Posterior cingulate gyrus (tissue), 11 donors: ENCODE measurements around the gene SPDYE2.
"Not testable (repeated sequence)": the region's sequence is repeated elsewhere in the genome, so short reads cannot be mapped to it uniquely, and the experiment has no call there.

Experiments
- DNase-seq, 10 donors: peaks; one replicate each; pipeline versions ENCODE4 v3.0.0 to v3.0.0-alpha.2; 2020 to 2021; ENCODE audit warnings: mixed read lengths in 3 of 10
- intact Hi-C: fragments of 100-400 bp; cut with DNase I; formaldehyde crosslinking; loops from one replicate; pipeline ENCODE4 v1.15.1; 2023

Gene SPDYE2

GRCh38 chr7:102535062-102535615, 15.9 kb upstream of the SPDYE2 start:
- DNase-seq, intact Hi-C loops: not testable (repeated sequence)

- intact Hi-C loops, DNase-seq: not testable (repeated sequence)
Measured at GRCh38 chr7:102540604-102541003, 10.4 kb upstream of the SPDYE2 start.

DNA sequence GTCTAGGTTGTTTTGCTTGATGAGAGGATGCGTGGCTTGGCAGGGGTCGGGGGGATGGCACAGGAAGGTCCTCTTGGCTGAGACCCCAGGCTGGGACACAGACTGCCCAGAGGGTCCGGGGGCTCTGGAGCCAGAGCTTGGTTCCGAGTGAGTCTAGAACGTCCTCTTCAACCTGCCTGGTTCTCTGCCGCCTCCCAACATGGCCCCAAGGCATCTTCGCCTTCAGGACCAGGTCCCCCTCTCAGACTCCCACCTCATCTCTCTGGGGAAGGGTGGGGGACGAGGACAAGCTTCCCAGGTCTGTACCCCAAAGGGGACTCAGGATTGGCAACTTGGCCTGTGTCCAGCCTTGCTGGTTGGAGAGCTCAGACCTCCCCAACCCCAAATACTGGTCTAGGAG, 8.9 kb upstream of the SPDYE2 start:
- intact Hi-C loops, result not testable (repeated sequence)
- DNase-seq, result peak in 1 of 10 donors; percentile 67

- intact Hi-C loops, result not testable (repeated sequence)
- peak in 3 of 10 donors; percentile 11 to 77 (median 25) for DNase-seq
Measured at GRCh38 chr7:102542771-102543170, 8.3 kb upstream of the SPDYE2 start.

DNA sequence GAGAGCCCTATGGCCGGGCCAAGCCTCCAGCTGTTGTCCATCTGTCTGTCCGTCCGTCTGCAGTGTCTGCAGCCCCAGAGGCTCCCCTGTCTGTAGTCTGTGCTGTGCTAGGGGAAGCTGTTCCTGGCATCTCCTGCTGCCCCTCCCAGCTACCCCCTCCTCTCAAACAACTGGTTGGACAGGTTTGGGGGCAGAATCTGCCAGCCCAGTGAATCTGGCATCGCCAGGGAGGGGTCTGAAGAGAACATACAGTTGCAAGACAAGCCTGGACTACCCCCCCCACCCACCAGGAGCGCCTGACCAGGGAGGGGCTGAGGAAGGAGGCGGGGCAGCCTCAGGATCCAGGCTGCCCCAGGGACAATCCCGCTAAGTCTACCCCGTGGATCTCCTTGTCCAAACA, 7.4 kb upstream of the SPDYE2 start, which contains the start of gene UPK3BL2:
Gene UPK3BL2 (minus strand): TSS at position 101 of the 400 bp plus-strand sequence. CDS start 60 bp downstream, at position 41.
- intact Hi-C loops, DNase-seq: not testable (repeated sequence)

GRCh38 chr7:102544372-102544771, 6.7 kb upstream of the SPDYE2 start:
- DNase-seq, intact Hi-C loops: not testable (repeated sequence)

GRCh38 chr7:102545288-102545687, 5.7 kb upstream of the SPDYE2 start:
- peak in 1 of 10 donors; percentile 15 for DNase-seq
- intact Hi-C loops, result not testable (repeated sequence)

DNA sequence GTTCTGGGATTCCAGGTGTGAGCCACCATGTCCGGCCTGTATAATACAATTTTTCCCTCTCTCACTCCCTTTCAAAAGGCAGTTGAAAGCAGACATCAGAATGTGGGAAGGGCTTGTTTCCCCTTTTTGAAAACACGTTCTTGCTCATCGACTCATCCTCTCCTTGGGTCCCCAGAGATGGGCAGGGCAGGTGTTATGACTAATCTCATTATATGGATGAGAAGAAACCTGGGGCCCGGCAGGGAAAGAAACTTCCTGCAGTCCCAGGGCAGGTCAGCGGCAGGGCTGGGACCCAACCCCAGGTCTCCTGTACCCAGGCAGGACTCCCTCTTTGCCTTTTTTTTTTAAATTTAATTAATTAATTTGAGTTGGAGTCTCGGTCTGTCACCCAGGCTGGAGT, 4.7 kb upstream of the SPDYE2 start:
- intact Hi-C loops, result not testable (repeated sequence)

DNA sequence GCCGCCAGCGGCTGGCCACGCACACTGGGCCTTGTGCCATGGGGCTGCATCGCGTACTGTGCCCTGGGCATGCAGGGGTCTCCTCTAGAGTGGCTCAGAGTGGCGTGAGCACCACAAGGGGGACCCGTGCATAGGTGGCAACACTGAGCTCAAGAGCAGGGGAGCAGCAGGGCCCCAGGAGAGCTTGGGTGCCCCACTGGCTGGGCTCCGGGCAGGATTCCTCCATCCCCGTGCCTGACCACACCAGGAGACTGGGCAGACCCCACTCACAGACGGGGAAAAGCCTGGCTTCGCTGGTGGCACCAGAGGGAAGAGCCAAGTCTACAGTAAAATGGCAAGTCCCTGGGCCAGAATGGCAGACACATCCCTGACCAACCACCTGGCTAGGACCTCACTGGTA, 17.6 kb downstream of the SPDYE2 start:
- intact Hi-C loops, result not testable (repeated sequence)
- peak in 4 of 10 donors; percentile 23 to 68 (median 58) for DNase-seq

More for the DNA sequence above, 4.7 kb upstream of the SPDYE2 start:
- not testable (repeated sequence) for DNase-seq

GRCh38 chr7:102572261-102573239, 21.5 kb downstream of the SPDYE2 start, which contains the start of gene POLR2J3:
Gene POLR2J3, minus strand, starts transcription at chr7:102572583. Its CDS starts 62 bp downstream, at chr7:102572521.
- peak; percentile 88 to 100 (median 98) for DNase-seq
- intact Hi-C loops, result not testable (repeated sequence)

- DNase-seq, intact Hi-C loops: not testable (repeated sequence)
Measured at GRCh38 chr7:102574607-102575006, 23.6 kb downstream of the SPDYE2 start.

DNA sequence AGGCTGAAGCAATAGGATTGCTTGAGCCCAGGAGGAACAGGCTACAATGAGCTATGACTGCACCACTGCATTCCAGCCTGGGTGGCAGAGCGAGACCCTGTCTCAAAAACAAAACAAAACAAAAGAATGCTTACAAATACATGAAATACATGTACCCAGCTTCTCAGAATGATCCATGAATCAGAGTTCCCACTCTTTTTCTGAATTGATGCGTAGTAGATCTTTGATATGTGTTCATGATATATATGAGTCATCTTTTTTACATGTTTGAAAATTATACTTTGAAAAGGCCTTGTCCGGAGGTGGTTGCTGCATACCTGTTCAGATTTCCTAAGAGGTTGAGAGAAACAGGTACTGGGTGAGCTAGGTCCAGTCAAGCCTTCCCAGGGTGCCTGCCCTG, 25.3 kb downstream of the SPDYE2 start:
- intact Hi-C loops, DNase-seq: not testable (repeated sequence)

DNA sequence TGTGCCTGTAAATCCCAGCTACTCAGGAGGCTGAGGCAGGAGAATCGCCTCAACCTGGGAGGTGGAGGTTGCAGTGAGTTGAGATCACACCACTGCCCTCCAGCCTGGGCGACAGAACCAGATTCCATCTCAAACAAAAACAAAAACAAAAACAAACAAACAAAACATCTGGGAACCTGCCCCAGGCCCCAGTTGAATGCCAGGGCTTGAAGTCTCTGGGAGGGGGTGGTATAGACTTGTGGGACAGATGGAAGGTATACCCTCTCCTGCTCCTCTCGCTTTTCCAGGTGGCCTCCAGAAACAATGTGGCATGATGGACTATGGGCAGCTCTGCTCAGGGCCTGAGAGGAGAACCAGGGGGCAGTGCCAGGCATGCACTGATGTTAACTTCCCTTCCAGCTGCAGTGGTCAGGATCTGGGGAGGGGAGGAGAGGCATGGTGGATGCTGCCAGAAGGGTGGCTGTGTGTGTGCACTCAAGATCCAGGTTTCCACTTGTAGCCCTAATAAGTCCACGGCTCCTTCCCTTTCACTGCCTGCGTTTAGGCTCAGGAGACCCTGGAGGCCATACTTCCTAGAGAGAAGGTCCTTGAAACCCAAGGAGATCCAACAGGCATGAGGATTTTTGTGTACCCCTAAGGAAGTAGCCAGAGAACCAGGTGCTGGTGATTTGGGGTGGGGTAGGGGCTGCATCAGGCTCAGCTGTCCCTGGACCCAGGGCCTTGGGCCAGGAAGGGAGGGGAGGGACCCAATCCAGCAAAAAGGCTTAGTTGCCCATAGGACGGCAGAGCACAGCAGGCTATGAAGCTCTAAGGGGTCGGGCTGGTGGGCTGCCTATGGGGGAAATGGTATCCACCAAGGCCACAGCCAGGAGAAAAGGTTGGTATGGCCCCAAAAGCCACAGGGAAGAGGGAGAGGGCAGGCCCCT, 26.6 kb downstream of the SPDYE2 start:
- intact Hi-C loops, result not testable (repeated sequence)
- peak in 1 of 10 donors; percentile 41 for DNase-seq

- peak in 2 of 10 donors; percentile 49 to 62 for DNase-seq
Measured at GRCh38 chr7:102578486-102578885, 27.5 kb downstream of the SPDYE2 start.

GRCh38 chr7:102581722-102582121, 30.7 kb downstream of the SPDYE2 start:
- intact Hi-C loops, DNase-seq: not testable (repeated sequence)

More at GRCh38 chr7:102578486-102578885, 27.5 kb downstream of the SPDYE2 start:
- intact Hi-C loops, result not testable (repeated sequence)

DNA sequence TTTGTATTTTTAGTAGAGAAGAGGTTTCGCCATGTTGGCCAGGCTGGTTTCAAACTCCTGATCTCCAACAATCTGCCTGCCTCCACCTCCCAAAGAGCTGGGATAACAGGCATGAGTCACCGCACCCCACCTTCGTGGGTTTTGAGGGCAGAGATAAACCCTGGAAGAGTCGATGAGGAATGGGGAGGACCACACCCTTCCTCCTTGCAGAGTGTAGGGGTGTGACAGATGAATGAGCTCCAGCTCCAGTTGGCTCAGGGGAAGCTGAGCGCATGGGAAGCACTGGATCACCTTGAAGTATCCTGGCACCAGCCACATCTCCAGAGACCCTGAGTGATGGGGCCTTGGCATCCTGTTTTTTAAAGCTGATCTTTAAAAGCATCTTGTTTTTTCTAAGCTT, 32.5 kb downstream of the SPDYE2 start:
- DNase-seq, intact Hi-C loops: not testable (repeated sequence)

DNA sequence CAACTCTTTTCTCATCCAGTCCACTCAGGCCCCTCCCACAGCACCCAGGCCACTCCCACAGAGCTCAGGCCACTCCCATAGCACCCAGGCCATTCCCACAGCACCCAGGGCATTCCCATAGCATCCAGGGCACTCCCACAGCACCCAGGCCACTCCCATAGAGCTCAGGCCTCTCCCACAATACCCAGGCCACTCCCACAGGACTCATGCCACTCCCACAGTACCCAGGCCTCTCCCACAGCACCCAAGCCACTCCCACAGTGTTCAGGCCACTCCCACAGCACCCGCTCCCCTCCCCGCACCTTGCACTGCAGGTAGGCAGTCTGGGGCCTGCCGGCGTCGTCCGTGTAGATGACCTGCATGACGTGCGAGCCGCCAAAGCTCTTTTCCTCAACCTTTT, 38.8 kb downstream of the SPDYE2 start:
- intact Hi-C loops, DNase-seq: not testable (repeated sequence)

- intact Hi-C loops, result not testable (repeated sequence)
- peak in 5 of 10 donors; percentile 8 to 77 (median 17) for DNase-seq
Measured at GRCh38 chr7:102592477-102593019, 41.5 kb downstream of the SPDYE2 start.

DNA sequence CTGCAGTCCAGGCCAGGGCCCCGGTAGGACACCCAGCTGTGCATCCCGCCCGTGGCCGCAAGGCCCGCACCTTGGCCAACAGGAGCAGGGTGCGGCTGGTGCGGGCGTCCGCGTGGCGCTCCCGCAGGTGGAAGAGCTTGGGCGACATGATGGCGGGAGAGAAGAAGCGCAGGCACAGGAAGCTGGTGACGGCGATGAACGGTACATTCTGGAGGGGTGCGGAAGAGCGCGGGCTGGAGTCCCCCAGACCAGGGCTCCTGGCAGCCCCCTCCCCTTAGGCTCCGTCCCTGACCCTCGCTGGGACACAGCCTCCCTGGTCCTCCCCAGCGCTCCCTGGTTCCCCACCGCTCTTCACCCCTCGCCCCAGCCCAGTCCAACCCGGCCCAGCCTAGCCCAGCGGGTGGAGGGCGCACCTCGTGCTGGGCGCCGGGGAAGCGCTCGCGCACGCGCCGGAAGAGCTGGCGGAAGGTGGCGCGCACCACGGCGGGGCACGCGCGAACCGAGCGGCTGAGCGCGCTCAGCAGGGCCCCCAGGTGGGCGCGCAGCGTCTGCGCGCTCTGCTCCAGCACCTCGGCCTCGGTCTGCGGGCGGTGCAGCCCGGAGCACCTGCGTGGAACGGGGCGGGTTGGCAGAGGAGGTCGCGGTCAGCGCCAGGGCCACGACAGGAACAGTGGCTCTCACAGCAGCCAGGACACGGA, 42.8 kb downstream of the SPDYE2 start:
- intact Hi-C loops, DNase-seq: not testable (repeated sequence)
